ENCODE results near the gene HYAL1.

HYAL1 gene, protein sequence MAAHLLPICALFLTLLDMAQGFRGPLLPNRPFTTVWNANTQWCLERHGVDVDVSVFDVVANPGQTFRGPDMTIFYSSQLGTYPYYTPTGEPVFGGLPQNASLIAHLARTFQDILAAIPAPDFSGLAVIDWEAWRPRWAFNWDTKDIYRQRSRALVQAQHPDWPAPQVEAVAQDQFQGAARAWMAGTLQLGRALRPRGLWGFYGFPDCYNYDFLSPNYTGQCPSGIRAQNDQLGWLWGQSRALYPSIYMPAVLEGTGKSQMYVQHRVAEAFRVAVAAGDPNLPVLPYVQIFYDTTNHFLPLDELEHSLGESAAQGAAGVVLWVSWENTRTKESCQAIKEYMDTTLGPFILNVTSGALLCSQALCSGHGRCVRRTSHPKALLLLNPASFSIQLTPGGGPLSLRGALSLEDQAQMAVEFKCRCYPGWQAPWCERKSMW

DNA sequence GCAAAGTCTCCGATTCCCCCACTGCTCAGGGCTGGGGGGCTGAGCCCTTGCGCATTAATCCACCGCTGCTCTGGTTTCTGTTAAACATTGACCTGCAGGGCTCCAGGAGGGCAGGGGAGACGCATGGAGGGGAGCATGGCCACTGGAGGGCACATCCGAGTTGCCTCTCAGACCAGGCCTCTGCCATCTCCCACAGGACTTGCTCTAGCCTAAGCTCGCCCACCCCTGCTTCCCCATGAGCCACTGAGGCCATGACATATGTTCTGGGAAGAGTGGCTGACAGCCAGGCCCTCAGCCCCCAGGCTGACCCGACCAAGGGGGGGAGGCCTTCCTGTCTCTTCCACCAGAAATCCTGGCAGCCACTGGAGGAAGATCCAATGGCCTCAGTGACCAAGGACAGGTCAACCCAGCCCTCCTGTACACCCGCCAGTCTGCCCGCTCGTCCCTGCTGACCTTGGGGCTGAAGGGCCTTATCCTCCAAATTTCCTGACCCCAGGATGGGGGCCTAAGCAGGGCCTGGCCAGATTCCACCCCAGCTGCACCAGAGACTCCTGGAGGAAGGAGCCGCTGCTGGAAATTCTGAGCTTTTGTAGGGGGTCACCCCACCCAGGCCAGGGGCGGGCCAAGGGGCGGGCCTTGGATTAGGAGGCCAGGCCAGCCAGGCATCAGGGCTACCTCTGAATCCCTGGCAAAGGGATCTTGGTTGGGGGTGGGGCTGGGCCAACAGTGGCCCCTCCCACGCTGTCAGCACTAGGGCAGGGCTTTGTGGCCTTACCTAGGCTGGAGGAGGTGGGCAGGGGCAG is at the start of gene HYAL1:
HYAL1 (minus strand) TSS at position 562 of the 803 bp plus-strand sequence. CDS start 618 bp downstream, outside the sequence.
- DNase-seq: no peak

DNA sequence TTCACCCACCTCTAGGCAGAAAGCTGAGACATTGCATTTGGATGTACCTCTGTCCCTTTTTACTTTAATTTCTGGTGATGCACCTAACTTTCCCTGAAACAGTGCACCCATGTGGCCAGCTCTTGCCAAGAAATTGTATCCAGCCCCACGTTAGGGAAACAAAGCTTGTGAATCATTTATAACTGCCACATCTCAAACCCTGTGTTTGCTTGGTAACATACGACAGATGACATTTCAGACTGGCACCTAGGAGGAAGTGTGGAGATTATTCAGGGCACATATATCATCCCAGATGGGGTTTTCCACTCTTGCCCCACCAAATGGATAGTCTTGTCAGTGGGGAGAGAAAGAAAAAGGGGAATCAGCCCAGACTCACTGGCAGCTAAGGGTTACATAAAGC is 49.4 kb upstream of the HYAL1 start:
- DNase-seq: no peak

DNA sequence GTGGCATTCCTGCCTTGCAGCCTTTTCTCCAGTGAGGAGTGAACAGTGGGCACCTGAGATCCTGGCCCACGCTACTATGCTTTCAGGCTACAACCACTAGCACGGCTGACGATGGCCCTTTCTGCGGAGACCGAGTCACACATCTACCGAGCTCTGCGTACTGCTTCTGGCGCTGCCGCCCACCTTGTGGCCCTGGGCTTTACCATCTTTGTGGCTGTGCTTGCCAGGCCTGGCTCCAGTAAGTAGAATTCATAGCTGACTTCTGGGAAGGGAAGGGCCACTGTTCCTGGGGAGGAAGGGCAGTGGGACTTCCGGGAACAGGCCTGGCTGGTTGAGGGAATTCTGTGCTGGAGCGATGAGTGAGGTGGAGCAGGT is 47.9 kb upstream of the HYAL1 start:
- no peak for DNase-seq

DNA sequence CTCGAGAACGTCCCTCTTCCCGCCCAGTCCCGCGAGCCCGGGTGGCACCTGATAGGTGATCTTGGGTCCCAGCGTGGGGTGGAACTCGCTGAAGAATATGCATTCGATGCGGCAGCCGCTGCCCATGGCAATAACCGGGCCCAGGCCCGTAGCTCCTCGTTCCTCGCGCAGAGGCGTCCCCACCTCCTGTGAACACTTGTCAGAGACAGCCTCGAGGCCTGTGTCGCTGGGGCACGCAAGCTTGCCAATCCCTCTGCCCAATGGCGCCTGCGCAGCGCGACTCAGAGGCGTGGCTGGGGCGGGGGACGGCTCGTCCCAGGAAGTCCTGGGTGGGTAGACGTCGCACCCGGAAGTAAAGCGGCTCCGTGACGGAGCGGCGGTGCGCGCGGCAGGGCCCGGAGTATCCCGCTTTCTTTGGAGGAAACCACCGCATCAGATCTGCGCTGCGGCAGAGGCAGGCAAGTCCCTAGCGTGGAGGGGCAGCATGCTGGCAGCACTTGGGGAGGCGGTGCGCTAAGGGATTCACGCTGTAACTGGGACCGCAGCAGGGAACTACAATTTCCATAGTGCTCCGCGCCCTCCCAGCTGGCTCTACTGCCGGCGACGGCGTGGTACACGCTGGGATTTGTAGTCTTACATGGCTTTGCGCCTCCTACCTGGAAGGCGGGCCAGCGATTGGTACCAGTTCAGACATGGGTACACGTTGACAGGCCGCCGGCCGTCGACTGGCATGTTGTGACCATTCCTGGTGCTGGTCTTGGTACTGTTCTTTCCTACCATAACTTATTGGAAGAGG is 47.4 kb upstream of the HYAL1 start, which contains the start of the genes CYB561D2 and NPRL2:
CYB561D2 (plus strand) TSS at position 336 of the 796 bp plus-strand sequence. CDS start 572 bp downstream, outside the sequence.
NPRL2 (minus strand) TSS at position 249 of the 796 bp plus-strand sequence; CDS start at position 126, 123 bp downstream.
- DNase-seq: peak; percentile 100

DNA sequence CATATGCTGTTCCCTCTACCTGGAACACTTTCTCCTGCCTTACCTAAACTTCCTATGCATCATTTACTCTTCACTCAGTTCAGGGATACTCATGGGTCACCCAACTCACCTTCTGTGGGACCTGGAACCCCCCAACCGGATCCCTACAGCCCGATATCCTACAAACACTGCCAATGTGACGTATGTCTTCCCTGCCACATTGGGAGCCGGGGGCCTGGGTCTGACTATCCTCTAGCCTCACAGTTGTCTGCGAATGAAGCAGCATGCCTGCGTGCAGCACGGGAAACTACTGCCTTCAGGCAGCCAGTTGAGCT is 46.8 kb upstream of the HYAL1 start:
- DNase-seq: no peak

DNA sequence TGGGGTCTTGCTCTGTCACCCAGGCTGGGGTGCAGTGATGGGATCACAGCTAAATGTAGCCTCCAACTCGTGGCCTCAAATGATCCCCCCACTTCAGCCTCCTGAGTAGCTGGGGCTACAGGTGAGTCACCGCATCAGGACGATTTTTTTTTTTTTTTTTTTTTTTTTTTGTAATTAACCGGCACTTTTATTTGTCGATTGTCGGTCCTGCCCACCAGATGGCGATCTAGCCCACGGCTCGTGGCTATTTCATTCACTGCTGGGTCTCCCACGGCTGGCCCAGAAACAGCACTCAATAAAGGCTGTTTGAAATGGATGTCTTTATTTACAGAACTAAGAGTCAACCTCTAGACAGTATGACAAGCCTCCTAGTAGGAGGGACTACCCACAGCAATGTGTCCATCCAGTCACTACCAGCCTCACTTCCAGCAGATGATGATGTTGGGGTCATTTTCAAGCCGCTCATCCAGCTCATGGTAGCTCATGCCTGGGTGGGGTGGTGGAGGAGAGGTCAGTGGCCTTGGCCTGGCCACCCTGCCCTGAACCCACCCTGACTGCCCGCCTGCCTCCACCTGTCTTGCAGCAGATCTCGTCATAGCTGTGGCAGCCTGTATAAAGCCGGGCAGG is 43.9 kb upstream of the HYAL1 start:
- peak; percentile 71 to 79 for DNase-seq

DNA sequence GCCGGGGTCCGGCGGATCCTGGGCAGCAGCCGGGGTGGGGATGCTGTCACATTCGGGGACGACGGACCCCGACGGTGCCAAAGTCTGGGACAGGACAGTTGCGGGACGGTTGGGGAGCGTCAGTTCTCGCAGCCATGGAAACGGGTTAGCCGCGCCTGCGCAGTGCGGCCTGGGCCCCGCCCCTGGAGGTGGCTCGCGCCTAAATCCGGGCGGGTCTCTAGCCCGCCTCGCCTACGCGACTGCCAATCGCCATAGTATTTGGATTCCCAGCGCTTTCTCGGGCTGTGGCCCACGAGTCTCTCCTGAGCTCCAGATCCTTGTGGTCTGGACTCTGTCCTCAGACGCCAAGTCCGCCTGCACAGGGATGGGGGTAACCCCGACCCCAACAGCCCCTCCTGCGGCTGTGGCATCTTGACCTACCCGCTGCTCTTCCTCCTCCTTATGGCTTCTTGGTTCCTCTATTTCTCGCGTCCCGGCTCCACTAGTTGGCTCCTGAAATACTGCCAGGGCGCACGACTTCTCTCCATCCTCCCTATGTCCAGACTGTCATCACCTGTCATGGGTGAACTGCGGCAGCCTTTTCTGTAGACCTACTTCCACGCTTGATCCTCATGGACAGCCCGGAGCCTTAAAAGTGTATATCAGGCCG is 42.3 kb upstream of the HYAL1 start, which contains the start of gene ZMYND10:
ZMYND10 (minus strand) TSS at position 147 of the 649 bp plus-strand sequence. CDS start 153 bp downstream, outside the sequence.
- DNase-seq: peak; percentile 79 to 85

DNA sequence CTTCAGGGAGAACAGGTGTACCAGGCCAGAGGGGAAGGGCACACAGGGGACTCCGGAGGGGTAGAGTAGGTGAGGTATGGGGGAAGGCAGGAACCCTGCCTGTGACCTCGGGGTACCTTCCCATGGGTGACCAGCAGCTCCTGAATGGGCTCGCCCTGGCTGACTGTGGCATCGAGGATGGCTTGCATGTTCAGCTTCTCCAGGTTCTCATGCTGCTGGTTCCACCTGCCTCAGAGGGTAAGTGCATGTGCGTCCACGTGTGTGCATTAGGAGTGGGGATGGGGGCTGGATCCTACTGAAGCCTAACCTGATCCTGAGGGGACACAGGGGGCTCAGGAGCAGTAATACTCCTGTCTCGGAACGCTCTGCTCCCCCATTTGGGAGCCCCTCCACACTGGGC is 41.6 kb upstream of the HYAL1 start:
- DNase-seq: no peak

DNA sequence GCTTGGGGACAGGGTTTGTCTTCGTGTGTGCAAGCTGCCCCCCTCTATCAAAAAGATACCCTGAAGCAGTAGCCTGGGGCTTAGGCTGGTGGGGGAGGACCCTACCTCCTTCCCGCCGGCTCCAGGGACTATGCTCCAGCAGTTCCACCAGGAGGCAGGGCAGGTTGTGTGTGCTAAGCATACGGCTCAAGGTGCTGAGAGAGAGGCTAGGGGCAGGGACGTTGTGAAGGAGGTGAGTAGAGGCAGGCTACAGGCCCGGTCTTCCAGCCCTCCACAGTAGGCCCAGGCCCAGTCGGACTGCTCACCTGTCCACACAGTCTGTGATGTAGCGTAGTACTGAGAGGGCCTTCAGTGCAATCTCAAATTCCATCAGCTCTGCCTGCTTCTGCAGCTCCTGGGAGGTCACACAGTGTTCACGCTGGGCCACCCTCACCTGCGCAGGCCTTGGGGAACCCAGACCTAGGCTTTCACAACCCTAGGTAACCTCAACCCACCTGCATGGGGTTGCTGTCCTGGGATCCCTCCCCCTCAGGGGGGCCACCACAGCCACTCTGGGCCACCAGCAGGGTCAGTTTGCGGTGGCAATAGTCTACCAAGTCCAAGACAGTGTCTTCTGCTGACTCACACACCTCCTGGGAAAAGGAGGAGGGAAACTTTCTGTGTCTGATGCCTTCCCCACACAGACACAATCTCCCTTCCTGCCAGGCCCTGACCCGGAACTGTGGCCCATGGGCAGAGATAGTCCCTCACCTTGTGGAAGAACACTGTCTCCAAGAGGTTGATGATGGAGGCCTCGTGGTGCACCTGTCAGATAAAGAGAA is 39.6 kb upstream of the HYAL1 start:
- no peak for DNase-seq

DNA sequence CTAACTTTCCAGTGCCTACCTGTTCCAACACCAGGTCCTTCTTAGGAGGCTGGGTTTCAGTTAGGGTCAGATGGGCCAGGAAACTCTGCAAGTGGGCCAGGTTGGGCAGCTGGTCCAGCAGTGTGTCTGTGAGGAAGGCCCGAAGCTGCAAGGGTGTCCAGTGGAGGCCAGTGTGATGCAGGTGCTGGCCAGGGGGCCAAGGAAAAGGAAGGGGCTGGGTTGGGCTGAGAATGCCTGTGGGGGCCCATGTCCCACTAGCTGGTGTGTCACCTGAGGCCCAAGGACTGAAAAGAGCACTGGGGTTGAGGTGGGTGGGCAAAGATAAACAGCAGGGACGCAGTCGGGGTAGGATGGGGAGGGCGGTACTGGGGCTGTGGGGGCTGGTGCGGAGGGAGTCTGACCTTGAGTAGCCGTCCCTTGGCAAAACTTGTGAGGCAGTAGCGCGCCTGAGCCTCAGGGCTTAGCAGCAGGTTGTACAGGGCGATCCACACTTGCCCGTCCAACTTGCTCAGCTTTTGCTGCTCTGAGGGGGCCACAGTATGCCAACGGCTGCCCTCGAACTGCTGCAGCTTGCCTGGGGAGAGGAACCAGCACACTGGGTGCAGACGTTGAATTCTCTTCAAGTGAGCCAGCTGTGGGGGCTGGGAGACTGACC is 38.7 kb upstream of the HYAL1 start:
- no peak for DNase-seq

DNA sequence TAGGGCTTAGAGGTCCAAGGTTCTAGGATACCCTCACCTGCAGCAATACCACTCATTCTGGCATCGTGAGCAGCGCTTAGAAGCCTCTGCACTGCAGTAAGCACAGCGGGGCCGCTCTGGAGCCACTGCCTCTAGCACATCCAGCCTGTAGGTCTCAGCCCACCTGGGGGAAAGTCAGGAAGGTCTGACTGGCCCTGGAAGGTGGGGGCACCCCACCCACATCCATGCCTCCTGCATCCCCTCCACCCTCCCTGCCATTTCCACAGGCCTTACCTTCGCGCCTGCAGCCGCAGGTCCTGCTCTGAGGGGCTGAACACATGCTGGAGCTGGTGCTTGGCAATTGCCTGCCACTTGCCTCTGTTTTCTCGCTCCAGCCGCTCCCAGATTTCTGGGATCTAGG is 38.2 kb upstream of the HYAL1 start:
- no peak for DNase-seq

DNA sequence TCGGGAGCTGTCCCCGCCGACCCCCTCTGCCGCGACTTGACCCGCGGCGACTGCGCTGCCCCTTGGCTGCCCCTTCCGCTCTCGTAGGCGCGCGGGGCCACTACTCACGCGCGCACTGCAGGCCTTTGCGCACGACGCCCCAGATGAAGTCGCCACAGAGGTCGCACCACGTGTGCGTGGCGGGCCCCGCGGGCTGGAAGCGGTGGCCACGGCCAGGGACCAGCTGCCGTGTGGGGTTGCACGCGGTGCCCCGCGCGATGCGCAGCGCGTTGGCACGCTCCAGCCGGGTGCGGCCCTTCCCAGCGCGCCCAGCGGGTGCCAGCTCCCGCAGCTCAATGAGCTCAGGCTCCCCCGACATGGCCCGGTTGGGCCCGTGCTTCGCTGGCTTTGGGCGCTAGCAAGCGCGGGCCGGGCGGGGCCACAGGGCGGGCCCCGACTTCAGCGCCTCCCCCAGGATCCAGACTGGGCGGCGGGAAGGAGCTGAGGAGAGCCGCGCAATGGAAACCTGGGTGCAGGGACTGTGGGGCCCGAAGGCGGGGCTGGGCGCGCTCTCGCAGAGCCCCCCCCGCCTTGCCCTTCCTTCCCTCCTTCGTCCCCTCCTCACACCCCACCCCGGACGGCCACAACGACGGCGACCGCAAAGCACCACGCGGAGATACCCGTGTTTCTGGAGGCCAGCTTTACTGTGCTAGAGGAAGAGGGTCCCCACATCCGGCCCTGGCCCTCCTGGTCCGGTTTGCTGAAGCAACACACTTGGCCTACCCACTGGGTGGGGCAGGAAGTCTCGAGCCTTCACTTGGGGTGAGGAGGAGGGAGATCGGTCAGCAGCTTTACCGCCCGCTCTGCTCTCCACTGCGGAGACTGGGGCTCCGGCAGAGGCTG is 37.3 kb upstream of the HYAL1 start, which contains the start of gene RASSF1:
RASSF1 (minus strand) TSS at position 389 of the 882 bp plus-strand sequence; CDS start at position 358, 31 bp downstream.
- peak; percentile 78 to 86 for DNase-seq

DNA sequence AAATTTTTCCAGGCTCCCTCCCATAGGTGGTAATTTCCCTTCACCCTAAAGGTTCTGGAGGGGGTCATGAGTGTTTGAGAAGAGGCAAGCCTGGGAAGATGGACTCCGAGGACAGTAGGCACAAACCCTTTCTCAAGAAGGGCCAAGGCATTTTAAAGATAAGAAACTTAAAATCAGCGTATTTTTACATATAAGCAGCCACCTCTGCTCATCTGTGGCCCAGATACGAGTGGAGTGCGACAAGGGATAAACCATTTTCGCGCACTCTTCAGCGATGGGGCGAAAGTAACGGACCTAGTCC is 36.7 kb upstream of the HYAL1 start:
- DNase-seq: no peak

DNA sequence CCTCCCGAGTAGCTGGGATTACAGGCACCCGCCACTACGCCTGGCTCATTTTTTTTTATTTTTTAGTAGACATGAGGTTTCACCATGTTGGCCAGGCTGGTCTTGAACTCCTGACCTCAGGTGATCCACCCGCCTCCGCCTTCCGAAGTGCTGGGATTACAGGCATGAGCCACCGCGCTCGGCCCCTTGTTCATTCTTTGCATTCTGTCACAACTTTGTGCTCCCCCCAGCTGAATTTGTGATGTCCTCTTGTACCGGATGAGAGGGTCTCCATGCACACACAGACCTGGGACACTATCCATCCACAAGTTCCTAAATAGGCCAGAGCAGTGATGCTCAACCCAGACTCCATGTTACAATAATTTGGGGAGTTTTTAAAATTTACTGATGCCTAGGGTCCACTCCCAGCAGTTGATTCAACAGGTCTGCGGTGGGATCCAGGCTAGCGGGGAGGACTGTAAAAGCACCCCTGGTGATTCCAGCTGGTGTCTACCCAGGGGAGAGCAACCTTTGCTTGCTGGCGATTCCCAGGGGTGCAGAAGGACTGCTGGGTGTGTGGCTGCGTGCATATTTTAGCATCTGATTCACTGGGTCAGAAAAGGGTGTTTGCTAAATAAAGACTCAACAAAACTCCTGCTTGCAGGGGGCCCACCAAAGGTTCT is 36.2 kb upstream of the HYAL1 start:
- DNase-seq: no peak

DNA sequence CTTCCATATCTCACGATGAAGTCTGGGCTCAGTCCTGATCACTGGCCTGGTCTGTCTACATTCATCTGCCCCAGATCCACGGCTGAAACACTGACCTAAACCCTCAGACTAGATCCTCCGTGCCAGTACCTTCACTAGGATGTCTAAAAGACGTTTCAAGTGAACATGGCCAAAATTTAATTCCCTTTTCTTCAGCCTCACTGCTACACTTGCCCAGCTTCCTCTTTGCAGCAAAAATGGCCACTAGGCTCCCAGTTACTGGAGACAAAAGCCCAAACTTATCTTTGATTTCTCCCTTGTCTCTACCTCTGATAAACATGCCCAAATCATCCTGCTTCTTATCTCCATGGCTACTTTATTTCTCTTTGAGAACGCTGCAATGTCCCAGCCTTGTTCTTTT is 35.6 kb upstream of the HYAL1 start:
- DNase-seq: no peak

DNA sequence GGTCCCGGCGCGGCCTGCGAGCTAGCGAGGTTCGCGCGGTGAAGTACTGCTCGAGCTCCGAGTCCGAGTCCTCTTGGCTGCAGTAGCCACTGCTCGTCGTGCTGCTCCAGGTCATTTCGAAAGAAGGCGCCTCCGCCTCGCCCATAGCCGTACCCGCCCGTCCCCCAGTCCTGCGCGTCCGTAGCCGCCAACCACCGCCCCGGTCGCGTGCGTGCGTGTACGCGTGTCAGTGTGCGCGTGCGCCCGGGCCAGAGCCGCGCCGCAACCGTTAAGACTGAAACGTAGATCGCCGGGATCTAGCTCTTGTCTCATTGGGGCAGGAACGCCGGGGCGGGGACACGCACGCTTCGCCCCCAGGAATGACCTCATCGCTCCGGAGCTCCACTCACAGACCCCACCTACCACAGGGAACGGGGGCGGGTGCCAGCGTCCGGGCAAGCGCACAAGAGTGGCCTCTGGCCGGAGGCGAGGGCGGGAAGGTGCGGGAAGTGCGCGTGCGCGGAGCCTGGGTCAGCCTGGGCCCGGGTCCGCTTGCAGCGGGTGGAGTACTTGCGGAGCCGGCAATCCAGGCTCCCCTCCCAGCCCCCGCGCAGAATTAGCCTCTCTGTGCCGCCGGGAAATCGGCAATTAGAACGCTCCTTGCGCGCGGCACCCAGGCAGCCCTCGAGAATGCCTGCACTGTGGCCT is 33.9 kb upstream of the HYAL1 start:
- DNase-seq: peak; percentile 98 to 99

DNA sequence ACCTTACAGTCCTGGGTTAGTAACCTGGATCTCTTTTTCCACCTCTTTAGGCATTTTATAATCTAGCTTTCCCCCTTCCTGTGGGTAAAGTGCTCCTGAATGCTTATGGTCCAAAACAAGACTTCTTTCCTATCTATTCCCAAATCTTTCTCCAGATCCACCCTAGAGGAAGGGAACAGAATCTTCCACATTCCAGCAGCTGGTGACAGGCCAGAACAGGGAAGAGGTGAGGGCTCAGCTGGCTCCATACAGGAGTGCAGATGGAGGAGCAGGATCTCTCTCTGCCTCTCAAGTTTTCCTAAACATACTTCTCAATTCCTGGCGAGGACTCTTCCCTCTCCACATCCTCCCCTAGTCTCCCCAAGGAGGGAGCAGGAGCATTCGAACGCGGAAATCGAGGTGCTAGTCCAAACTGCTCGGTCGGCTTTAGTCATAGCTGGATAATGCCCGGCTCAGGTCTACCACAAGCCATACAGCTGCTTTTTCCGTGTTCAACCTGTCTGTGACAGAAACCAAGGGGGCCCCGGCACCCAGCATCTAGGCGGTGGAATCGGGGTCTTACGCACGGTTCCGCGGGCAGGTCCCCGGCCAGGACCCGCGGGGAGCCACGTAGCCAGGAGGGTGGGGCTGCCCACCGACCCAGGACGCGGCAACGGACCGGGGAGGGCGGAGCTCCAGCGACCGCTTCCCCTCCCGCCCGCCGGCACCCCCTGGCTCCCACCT is 33.2 kb upstream of the HYAL1 start:
- DNase-seq: no peak
